ENCODE results near the gene CX3CR1.

CX3CR1 gene

DNA sequence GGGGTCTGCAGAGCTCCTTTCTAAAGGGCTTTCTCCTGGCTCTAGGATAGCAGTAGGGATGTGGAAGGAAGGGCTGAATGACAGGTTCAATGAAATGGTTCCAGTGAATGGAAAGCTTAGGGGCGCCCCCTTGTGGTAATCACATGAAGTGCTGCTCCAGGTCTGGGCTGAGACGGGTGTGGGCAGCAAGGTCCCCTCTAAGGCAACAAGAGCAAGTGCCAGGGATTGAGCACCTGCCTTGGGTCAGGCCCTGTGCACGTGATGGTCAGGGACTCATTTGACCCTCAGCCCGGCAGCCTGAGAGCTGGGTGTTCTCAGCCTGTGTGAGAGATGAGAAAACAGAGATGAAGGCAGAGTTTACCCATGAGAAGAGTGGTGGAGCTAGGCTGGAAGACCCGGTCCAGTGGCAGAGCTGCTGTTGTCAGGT is 12.1 kb upstream of the CX3CR1 start:
- peak; percentile 15 for DNase-seq (ENCODE audit: low read depth)

DNA sequence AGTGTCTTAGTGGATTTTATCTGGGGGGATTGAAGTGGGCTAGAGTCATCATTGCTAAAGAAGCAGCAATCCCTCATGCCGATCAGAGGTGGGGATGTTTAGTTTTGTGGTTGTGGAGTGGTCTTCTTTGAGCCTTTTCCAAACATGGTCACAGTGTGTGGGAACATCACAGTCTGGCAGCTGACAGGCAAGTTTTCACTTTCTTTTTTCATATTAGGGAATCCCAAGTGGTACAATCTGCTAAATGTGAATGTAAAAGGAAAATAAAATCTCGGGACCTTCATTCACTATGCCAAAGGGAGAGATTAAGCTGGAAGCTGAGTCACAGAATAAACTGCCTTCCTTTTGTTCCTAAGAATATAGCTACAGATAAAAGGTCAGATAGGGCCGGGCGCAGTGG is 10.4 kb upstream of the CX3CR1 start:
- no peak for DNase-seq (ENCODE audit: low read depth)

DNA sequence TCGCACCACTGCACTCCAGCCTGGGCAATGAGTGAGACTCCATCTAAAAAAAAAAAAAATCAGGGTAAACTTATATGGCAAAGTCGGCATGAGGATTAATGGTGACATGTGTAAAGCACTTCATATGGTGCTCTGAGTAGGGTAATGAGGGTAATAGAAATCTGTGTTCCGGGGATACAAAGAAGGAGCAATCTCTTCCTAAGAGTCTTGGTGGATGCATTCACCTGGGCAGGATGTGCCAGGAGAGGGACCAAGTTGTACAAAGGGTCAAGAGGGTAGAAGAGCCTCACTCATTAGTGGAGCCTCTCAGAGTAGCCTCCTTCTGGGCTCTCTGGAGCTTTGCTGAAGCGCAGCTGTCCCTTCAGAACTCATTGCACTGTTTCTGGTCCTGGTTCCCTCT is 9.3 kb upstream of the CX3CR1 start:
- DNase-seq (ENCODE audit: low read depth), result no peak

DNA sequence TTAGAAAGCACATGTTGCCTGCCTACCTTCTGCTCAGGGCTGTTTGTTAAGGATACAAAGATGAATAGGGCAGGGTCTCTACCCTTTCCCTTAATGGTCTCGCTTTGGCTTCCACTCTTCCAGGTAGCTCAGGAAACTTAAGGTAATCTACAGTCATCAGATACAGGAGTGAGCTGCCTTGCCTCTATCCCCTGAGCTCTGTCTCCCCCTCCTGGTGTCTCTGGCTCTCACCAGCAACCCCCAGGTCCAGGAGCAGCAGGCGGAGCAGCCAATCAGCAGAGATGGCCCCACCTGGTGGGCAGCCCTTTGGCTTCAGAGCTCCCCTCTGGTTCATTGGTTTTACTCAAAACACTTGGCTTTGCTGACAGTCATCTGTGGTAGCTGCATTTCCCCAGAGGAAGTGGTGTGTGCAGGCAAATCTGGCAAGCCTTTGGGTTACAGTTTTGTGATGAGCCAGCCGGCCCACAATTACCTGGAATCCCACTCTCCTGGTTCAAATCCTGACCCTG is 8.5 kb upstream of the CX3CR1 start:
- DNase-seq (ENCODE audit: low read depth), result peak; percentile 44

DNA sequence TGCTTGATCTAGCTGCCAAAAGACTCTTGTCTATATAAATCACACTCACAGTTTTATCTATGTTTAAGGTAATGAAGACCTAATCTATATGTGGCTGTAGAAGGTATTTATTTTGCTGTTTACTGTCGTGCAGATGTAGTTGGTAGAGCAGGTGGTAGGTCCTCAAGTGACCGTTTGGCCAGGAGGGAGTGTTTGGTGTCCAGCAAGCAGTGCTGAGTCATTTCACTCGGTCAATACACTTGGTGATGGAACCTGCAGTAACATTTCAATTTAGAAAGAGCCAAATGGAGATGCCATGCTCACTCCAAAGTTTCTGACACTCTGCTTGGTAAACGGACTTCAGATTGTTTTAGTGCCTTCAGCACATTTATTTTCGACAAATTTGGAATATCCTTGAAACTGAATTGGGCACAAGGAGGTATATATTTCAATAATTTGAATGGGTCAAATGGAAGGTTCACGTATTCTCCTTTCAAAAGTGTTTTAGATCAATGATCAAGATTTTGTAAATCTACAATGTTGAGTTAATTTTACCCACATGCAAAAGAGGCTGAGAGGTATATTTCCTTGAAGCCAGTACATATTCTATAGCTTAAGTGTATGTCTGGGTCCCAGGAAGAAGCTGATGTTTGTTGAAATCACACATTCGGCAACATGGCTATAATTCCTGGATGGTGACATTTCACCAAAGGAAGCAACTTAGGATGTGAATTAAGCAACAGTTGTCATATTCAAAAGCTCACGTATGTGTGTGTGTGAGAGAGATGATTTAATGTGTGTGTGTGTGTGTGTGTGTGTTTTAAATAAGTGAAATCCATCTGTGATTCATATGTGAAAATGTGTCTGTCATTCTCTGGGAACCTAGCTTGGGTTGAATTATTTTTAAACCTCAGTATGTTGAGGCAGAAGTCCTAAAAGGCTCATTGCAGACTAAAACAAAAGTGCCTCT is 7.7 kb upstream of the CX3CR1 start:
- no peak for DNase-seq (ENCODE audit: low read depth)

DNA sequence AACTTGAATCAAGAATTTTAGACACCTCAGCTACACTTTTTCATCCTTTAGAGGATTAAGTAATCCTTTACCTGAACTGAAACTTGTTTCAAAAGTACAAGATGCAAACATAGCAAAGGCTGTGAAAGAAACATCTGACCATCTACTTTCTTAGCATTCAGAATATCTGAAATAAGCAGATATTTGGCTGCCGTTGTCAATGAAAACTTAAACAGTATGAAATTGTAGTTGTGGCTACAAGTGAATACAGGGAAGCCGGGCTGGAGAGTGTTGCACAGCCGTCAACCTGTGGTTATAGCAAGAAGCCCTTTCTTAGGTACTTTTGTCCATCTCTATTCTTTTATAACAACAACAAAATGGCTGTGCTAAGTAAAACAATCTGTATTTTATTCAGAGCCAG is 6.9 kb upstream of the CX3CR1 start:
- DNase-seq (ENCODE audit: low read depth), result no peak

DNA sequence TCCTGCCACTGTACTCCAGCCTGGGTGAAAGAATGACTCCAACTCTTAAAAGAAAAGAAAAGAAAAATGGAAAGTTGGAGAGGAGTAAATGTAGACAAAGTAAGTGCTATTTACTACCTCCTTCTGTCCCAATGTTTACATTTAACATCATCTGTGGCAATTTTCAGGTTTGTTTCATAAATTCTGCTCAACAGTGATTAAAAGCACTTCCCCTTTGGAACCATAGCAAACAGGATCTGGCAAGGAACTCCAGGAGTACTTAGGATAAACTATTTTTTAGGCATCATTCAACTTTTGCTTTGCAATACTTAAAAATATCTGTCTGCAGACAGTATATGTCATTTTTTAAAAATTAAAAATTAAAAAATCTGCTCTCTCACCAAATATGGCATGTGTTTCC is 5.5 kb upstream of the CX3CR1 start:
- DNase-seq (ENCODE audit: low read depth), result no peak

DNA sequence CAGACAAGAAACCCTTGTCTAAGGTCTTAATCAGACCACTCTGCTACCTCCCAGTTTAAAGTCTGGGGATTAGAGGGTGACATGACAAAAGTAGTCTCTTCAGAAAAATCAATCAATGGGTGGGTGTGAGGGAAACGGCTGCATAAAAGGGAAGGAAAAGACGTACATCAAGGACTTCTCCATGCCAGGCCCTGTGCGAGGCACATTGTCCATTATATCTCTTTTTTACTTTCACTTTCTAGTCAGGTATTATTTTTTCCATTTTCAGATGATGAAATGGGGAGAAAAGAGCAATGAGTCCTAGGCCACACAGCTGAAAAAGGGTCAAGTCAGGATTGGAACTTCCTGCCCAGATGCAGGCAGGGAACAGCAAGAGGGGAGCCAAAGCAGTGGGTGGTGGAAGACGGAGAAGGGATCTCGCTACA is 4.6 kb upstream of the CX3CR1 start:
- no peak for DNase-seq (ENCODE audit: low read depth)

DNA sequence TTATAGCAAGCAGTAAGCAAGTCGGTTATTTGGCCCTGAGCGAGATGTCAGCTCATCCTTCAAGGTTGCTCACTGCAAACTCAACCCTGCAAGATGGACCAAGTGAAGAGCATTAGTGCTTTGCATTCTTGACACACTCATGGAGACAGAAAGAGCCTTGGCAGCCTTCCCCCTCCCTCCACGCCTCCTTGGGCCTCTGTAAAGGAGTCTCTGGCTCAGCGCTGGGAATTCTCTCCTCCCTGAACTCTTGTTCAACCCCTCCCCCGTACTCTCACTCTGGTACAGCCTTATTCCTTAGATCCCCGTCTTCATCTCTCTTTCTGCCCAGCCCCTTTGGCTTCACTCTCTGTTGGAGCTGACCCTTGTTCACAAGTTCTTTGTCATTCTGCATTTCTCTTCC is 2.2 kb upstream of the CX3CR1 start:
- no peak for DNase-seq (ENCODE audit: low read depth)

DNA sequence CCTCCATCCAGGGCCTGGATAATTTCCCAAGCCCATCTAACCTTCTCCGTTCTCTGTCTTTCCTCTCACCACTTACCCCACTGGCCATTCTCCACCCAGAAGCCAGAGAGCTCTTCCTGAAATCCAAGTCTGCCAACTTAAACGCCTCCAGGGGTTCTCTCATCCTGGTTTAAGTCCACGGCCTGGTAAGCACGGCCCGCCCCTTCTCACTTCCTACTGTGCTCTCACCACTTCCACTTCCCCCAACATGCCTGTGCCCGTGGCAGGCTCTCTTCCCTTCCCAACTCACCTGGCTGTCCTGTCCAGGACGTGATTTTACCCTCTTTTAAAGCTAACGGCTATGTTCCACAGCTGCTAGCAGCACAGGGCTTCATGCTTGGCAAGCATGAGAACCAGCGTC is 1.7 kb upstream of the CX3CR1 start:
- DNase-seq (ENCODE audit: low read depth), result no peak

DNA sequence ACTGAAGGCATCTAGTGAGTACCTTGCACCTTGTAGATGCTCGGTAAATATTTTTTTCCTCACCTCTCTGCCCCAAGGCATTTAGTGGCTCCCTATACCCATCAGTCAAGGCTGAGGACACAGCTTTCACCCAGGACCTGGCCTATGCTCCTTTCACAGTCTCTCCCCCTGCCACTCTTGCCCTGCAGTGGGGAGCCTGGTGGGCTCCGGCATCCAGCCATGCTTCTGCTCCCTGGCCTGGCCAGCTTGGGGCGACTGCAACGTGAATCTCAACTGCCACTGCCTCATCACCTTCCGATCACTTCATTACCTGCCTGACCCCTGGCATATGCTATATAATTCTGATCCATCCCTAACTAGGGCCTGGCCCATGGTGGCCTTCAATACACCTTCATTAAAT is 735 bp upstream of the CX3CR1 start:
- no peak for DNase-seq (ENCODE audit: low read depth)

DNA sequence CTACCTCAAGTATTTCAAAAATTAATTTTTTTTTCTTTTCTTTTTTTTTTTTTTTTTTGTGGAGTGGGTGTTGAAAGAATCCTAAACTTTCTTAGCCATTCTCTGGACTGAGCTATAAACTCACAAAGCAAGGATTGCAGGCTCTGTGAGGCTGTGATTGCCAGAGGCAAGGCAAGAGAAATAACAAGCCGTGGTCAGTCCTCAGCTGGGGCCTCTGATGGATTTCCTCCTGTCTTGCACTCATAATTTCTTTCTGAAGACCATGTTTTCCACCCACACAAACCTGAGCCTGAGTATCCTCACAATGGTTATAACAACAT is 1.3 kb downstream of the CX3CR1 start:
- no peak for DNase-seq (ENCODE audit: low read depth)

DNA sequence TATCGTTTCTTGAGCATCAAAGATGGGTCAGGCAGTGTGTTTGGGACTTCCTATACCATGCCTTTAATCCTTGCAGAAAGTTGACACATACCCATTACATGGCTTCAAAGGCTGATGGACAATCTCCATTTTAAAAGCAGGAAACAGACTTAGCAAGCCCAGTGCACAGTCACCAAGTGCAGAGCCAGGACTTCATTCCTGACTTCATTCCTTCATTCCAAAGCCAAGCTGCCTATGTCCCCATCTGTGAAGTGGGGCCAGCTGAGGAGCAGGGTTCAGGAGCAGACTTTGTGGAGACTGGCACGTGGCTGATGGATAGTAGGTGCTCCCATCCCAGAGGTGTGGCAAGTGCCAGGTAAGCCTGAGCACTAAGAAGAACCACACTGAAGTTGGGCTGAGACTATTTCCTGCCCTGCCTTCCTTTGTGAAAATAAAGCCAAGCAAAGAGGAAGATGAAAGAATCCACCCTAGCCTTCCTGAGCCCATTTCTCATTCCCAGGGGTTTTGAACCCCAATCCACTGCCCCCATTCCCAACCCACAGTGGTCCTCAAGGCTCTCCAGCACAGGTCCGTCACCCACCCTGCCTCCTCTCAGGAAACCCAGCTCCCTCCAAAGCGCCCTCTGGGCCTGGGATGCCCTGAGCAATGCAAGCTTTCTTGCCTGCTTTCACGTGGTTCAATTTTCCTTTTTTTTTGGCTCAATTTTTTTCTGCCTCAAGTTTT is 1.8 kb downstream of the CX3CR1 start:
- DNase-seq (ENCODE audit: low read depth), result no peak

DNA sequence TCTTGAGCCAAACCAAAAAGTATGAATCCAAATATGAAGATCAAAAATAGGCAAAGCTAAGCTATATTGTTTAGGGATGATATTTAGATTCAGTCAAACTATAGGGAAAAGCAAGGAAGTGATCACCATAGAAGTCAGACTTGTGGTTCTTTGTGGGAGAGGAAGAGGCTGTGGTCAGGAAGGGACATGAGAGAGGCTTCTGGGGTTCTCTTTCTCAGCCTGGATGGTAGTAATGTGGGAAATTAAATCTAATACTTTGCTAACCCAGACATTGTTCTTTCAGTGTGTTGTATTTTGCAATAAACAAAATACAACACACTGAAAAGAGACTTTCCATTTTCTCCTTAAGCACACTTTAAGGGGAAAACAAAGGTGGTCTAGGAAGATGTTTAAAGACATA is 3.1 kb downstream of the CX3CR1 start:
- no peak for DNase-seq (ENCODE audit: low read depth)

DNA sequence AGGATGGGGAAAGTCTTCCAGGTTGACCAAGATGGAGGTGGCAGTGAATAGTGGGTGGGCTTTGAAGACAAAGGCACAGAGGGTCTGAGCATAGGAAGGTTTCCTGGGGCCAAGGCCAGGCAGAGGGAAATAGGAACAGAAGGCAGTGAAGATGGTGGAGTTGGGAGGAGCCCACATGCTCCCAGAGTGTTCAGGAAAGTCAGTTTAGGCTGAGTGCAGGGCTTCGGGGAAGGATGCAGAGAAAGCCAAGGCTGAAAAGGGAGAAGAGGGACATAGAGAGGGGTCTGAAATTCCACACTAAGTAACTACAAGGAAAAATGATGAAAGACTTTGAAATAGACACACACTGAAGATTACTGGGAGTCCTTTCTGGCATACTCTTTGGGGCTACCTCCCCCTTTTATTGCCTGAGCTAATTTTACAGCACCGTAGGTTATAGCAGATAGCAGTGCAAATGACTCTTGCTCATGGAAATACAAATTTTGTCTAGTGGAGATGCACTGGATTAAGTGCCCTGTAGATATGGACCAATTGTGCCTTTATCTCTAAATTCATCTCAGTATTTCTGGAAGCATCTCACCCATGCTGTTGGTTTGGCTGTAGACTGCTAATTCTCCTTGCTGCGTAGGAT is 3.8 kb downstream of the CX3CR1 start:
- no peak for DNase-seq (ENCODE audit: low read depth)

DNA sequence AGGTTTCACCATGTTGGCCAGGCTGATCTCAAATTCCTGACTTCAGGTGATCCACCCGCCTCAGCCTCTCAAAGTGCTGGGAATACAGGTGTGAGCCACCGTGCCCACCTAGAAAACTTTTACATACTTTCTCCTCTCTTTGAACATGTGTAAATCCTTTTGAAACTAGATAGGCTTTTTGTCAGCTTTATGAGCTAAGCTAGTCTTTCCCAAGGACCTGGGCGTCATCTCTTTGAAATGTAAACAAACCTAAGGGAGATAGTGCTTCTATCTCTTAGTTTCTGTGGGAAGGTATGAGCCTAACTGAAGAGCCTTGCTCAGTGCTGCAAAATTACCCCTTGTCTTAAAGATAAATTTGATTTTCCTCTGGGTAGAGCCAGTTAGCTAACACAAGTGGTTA is 4.8 kb downstream of the CX3CR1 start:
- no peak for DNase-seq (ENCODE audit: low read depth)

DNA sequence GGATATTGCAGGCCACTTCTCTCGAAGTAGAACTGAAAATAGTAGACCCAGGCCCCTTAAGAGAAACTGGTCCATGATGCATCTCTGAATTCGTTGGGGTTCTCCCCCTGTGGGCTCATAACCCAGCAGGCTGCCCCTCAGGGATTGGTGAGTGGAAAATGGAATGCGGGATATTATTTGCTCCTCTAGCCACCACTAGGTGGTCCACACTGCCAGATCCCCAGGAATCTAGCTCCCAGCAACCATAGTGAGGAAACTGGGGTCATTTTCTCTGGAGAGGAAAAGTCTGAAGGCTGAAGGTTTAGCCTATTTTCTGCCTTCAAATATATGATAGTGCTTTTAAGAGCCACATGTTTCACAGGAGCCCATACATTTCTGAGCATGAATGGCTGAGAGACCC is 6.7 kb downstream of the CX3CR1 start:
- no peak for DNase-seq (ENCODE audit: low read depth)

DNA sequence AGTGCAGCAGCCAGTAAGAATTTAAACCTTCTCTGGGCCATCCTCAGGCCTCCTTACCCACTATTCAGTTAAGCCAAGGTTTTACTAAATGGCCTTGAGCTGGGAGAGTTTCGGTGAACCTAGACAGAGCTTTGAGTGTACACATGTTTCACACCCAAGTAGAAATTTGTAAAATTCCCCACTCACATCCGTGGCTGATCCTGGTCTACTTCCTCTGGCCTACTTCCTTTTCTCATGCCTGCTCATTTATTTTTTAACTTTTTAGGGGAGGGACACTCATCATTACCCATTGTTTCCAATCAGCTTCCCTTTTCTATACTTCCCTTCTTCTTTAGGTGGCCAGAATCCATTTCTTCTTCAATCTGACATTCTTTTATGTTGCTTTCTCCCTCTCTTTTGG is 7.6 kb downstream of the CX3CR1 start:
- no peak for DNase-seq (ENCODE audit: low read depth)

DNA sequence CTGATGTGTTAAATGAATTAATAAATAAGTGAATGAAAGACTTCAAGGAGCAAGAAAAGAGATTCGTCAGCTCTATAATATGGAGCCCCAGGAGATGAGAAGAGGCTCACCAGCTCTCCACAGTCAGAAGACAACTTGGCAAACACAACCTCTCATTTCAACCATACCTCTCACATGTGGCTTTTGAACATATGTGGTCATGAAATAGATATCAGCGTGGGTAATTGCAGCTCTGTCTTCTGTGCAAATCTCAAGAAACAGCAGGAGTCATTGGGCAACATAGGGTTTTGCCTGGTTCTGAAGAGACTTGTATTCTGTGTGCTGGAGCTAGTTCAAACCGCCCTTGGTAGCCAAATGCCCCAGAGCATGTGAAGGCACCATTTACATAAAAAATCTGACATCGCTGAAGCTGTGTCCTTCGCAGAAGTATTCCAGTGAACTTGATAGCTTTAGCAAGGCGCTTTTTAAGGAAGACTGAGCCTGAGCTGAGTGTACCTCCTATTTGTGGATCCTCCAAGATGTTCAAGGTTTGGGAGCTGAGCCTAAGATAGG is 8.4 kb downstream of the CX3CR1 start:
- no peak for DNase-seq (ENCODE audit: low read depth)

DNA sequence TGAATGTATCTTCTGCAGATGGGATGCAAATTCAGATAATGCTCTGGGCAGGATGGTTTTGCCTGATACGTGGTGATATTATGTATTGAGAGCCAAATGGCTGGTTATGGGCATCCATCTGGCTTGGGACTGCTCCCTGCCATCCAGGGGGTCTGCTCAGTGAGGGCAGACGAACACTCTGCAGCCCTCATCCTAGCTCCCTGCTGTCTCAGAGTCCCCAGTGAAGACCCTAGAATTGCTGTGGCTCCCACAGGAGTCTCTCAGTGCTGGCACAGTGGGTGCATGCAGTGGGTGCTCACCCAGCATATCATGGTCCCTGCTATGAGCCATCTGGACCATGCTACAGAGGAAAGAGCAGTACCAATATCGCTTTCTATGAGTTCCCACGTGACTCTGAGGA is 10.3 kb downstream of the CX3CR1 start:
- no peak for DNase-seq (ENCODE audit: low read depth)

DNA sequence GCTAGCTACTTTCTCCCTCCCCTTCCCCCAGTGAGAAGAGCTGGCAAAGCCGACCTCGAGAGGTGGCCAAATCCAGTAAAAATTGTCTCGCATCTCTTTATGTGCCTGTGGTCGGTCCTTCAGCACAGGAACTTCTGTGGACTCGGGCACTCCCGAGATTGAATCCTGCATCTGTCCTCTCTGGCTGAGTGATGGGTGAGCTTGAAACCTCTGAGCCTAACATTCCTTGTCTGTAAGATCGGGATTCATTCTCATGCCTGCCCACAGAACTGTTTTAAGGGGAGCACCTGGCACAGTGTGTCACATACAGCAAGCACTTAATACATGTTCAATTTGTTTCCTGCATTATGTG is 11.3 kb downstream of the CX3CR1 start:
- DNase-seq (ENCODE audit: low read depth), result no peak

DNA sequence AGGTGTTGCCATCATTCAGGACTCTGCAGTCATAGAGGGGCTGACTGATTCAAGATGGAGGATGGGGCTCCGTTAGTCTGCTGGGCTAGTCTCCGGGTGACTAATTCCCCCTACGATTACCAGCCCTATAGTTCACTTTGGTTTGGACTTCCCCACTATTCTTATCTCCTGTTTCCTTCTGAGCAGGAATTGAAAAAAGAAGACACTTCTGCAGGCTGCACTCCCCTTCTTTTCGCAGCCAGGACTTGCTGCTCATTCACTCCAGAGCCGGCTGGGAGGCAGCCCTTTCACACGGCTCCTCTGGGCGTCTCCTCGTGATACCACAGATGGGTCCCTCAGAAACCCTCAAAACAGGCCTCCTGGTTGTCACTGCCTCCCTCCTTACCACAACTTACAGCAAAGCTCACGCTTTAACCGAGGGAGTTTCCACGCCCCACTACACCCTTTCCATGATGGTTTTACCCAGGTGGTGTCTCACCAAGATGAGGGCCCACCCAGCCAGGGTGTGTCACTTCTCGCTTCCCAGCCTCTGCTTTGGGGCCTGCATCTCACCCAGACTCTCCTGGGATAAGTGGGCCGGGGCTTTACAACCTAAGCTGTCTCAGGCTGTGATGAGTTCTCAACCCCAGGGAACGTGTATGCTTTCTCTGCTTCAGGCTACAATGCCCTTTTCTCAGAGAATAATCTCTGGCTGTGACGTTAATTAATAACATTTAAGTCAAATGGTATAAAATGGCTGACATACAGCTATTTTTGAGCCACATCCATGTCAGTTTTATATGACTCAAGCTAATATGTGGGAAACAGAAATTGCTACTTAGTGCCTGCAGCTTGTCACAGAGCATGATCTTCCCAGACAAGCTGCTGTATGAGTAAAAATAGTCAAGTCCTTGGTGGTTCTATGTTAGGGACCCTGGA is 11.9 kb downstream of the CX3CR1 start:
- DNase-seq (ENCODE audit: low read depth), result no peak
